Cardiac muscle cell (in vitro differentiated cells and primary cell): ENCODE data around the gene AP3D1. TPM values are rescaled to one million over a fixed set of nuclear protein-coding genes. Genes with fewer than 3 reads are reported as not detected.

ENCODE experiments used
- DNase-seq, 2 donors: peaks; one replicate each; pipeline versions ENCODE4 v3.0.0 to v3.0.0-alpha.2; 2010 to 2017; ENCODE audit warnings: low read depth in 1 of 2, low spot score in 1 of 2
- H3K27ac ChIP-seq: fragments of 200-600 bp; sonication (generic); 2 replicates; pipeline ENCODE4 v1.5.1; 2016
- H3K27me3 ChIP-seq: fragments of 200-600 bp; sonication (generic); 2 replicates; pipeline ENCODE4 v1.6.0; 2016; ENCODE audit warnings: control low read depth
- H3K36me3 ChIP-seq: fragments of 200-600 bp; sonication (generic); 2 replicates; pipeline ENCODE4 v1.5.1; 2016; ENCODE audit warnings: control low read depth
- H3K4me1 ChIP-seq: fragments of 200-600 bp; sonication (generic); 2 replicates; pipeline ENCODE4 v1.8.1; 2017; ENCODE audit warnings: low read depth, mild to moderate bottlenecking, mixed run types
- H3K4me3 ChIP-seq: fragments of 200-600 bp; sonication (generic); 2 replicates; pipeline ENCODE4 v1.5.1; 2016; ENCODE audit warnings: mild to moderate bottlenecking
- H3K9me3 ChIP-seq: fragments of 200-600 bp; sonication (generic); 2 replicates; pipeline ENCODE4 v1.5.1; 2017; ENCODE audit warnings: low read depth, mild to moderate bottlenecking, control low read depth
- polyA plus RNA-seq: library from polyadenylated mRNA; unstranded; fragments of >200 nt; fragmentation: Nextera tagmentation; extraction: Ambion mirVana; gene quantifications from 2 replicates; pipeline ENCODE4 v1.2.1, GENCODE V29; 2016
- total RNA-seq: library from RNA; depleted of rRNA; stranded (reverse); fragments of >200 nt; gene quantifications from 2 replicates; pipeline ENCODE4 v1.2.3, GENCODE V29; 2016
- TF ChIP-seq, protein P1 (sequence below): IDR thresholded peaks from 2 replicates; pipeline ENCODE4 v1.5.1; 2012; ENCODE audit warnings: low read depth, mild to moderate bottlenecking, low read length

AP3D1 gene
- total and polyA plus RNA-seq, 2 experiments from 2014 or later: 115 to 125 TPM

DNA sequence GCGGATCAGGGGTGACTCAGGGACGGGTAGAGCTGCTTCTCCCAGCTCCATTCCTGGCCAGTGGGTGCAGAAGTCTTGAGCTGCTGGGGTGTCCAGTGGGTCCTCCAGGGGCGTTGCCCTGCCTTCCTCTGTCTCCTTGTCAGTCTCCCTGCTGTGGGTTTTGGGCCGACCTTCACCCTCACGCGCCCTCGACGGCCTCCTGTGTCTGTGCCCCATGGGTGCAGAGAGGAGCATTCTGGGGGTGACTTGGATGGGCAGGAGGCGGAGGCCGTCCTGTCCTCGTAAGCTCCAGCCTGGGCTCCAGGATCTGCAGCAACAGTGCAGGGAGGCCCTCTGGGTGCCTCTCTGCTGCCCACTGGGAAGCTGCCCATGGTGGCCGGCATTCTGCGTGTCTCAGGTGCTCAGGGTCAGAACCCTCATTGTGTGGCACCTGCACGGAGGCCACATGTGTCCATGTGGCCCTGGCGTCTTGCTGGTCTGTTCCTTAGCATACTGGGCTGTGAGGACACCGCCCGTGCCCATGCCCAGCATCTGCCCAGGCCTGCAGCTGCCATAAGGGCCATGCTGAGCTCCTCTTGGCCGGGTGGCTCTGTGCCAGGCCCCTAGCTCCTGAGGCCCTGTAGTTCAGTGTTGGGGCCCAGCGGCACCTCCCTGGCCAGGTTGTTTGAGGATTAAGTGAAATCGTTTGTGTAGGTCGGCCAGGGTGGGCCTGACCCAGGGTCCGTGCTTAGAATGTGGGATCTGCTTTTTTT is 29.7 kb upstream of the AP3D1 start:
- H3K4me1 ChIP-seq: peaks cover 44% of the 10 kb centered on the region
- no peaks in the 10 kb centered on the region for H3K27me3 ChIP-seq
- H3K36me3 ChIP-seq: no peaks in the 10 kb centered on the region
- H3K9me3 ChIP-seq: no peaks in the 10 kb centered on the region
- TF ChIP-seq, protein P1, sequence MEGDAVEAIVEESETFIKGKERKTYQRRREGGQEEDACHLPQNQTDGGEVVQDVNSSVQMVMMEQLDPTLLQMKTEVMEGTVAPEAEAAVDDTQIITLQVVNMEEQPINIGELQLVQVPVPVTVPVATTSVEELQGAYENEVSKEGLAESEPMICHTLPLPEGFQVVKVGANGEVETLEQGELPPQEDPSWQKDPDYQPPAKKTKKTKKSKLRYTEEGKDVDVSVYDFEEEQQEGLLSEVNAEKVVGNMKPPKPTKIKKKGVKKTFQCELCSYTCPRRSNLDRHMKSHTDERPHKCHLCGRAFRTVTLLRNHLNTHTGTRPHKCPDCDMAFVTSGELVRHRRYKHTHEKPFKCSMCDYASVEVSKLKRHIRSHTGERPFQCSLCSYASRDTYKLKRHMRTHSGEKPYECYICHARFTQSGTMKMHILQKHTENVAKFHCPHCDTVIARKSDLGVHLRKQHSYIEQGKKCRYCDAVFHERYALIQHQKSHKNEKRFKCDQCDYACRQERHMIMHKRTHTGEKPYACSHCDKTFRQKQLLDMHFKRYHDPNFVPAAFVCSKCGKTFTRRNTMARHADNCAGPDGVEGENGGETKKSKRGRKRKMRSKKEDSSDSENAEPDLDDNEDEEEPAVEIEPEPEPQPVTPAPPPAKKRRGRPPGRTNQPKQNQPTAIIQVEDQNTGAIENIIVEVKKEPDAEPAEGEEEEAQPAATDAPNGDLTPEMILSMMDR: no peak
- DNase-seq: no peak
- H3K4me3 ChIP-seq: no peak overlapping the region
- H3K27ac ChIP-seq: peak overlapping the region; percentile 71

DNA sequence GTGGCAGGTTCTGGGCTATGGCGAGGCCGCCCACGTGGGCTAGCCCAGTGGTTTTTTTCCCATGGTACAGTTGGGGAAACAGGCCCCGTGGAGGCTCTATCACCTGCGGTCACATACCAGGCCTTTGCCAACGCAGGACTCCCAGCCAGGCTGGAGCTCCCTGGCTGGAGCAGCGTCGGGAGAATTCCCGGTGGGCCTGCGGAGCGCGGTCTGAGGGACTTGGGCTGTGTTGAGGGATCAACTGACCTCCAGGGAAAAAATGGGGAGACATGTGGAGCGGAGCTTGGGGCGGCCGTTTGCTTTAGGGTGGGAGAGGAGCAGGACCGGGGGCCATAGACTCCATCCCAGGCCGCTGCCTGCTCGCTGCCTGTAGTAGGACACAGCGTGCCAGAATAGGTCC is 28.7 kb upstream of the AP3D1 start:
- H3K36me3 ChIP-seq: no peaks in the 10 kb centered on the region
- peaks cover 35% of the 10 kb centered on the region for H3K4me1 ChIP-seq
- TF ChIP-seq, protein P1: no peak
- H3K27me3 ChIP-seq: no peaks in the 10 kb centered on the region
- no peak overlapping the region for H3K4me3 ChIP-seq
- DNase-seq: no peak
- H3K27ac ChIP-seq: peak overlapping the region; percentile 71
- no peaks in the 10 kb centered on the region for H3K9me3 ChIP-seq

DNA sequence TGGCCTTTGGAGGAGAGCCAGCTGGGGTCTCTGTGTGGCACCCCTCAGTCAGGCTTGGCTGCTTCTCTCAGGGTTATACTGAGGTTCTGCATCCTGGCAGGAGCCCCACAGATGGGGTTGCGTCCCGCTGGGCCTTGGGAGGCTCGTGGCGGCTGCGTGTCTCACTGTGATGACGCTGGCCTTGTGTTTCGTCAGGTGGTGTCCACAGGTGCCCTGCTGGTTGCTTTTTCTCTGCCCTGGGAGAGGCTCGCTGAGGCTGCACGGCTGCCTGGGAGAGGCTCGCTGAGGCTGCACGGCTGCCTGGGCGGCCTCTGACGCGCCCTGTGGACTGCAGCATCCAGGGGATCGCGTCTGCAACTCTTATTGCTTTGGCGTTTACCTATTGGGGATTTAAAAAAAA is 27.7 kb upstream of the AP3D1 start:
- no peaks in the 10 kb centered on the region for H3K27me3 ChIP-seq

DNA sequence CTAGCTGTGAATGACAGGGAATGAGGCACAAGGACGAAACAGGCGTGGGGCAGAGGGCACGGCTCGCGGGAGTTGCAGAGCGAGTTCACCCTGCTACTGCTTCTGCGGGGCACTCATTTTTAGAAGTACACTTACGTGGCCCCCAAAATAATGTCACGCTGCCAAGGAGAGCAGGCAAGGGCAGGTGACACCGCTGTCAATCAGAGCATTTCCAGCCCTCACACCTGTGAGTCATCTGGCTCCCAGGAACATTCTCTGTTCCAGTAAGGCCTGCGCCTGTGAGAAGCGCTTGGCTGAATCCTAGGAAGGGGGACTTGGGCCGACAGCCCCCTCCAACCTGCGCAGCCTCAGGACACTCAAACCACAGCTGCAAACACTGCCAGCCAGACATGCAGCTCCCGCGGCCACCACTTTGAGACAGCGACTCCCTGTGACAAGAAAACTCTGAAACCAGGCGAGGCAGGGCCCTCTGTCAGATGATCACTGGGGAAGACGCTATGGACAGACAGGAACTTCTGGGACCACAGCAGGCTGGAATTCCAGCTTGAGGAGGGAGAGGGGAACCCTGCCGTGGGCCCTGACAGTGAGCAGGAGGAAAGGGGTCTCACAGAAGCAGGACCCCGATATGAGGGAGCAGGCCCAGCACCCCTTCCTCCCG is 25.1 kb upstream of the AP3D1 start:
- H3K36me3 ChIP-seq: no peaks in the 10 kb centered on the region
- no peak overlapping the region for H3K4me3 ChIP-seq
- no peak for DNase-seq
- no peaks in the 10 kb centered on the region for H3K9me3 ChIP-seq
- TF ChIP-seq, protein P1: no peak
- peaks cover 37% of the 10 kb centered on the region for H3K4me1 ChIP-seq
- H3K27ac ChIP-seq: peak overlapping the region; percentile 79
- no peaks in the 10 kb centered on the region for H3K27me3 ChIP-seq

More for the DNA sequence above, 27.7 kb upstream of the AP3D1 start:
- Histone ChIP-seq H3K4me3 (no peak overlapping the region), H3K4me1 (peaks cover 28% of the 10 kb centered on the region), H3K9me3 (no peaks in the 10 kb centered on the region), H3K36me3 (no peaks in the 10 kb centered on the region), H3K27ac (no peak overlapping the region)
- DNase-seq: no peak
- TF ChIP-seq, protein P1: no peak

DNA sequence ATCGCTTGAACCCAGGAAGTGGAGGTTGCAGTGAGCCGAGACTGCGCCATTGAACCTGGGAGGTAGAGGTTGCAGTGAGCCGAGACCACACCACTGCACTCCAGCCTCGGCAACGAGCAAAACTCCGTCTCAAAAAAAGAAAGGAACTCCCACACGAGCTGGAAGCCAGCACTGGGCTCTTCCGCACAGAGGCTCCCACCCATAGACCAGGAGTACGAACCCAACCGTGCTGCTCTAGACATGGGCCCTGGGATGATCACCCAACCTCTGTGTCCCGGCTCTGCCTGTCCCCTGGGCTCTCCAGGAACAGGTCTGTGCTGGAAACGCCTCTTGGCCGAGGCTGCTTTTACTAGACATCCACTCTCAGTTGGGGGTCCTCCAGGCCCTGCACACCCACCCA is 24.4 kb upstream of the AP3D1 start:
- Histone ChIP-seq H3K27me3 (no peaks in the 10 kb centered on the region), H3K27ac (peak overlapping the region; percentile 79), H3K9me3 (no peaks in the 10 kb centered on the region), H3K36me3 (no peaks in the 10 kb centered on the region), H3K4me3 (no peak overlapping the region), H3K4me1 (peaks cover 38% of the 10 kb centered on the region)
- DNase-seq: no peak
- TF ChIP-seq, protein P1: no peak
